ENCODE results near the gene ZNF132.
"Not testable (repeated sequence)": the region's sequence is repeated elsewhere in the genome, so short reads cannot be mapped to it uniquely, and the experiment has no call there.

Gene ZNF132

GRCh38 chr19:58466760-58467589 is 27.0 kb upstream of the ZNF132 start, which contains the start of gene ZNF324:
Gene ZNF324 (plus strand): TSS chr19:58467080. CDS start chr19:58469186, 2,106 bp downstream.
- DNase-seq (ENCODE audit: low read depth) = peak; percentile 97

- no peak for DNase-seq (ENCODE audit: low read depth)
Observed at GRCh38 chr19:58466089-58466759, 26.3 kb upstream of the ZNF132 start.

GRCh38 chr19:58460039-58460438 is 20.1 kb upstream of the ZNF132 start:
- no peak for DNase-seq (ENCODE audit: low read depth)

GRCh38 chr19:58456111-58456510 is 16.2 kb upstream of the ZNF132 start:
- DNase-seq (ENCODE audit: low read depth) = no peak

DNA sequence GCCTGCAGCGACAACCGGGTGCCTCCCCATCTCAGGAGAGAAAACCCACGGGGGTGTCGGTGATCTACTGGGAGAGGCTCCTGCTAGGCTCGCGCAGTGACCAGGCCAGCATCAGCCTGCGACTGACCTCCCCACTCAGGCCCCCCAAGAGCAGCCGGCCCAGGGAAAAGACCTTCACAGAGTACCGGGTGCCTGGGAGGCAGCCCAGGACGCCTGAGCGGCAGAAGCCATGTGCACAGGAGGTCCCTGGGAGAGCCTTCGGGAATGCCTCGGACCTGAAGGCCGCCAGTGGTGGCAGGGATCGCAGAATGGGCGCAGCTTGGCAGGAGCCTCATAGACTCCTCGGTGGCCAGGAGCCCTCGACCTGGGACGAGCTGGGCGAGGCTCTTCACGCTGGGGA is 15.4 kb upstream of the ZNF132 start:
- DNase-seq (ENCODE audit: low read depth) = no peak

DNA sequence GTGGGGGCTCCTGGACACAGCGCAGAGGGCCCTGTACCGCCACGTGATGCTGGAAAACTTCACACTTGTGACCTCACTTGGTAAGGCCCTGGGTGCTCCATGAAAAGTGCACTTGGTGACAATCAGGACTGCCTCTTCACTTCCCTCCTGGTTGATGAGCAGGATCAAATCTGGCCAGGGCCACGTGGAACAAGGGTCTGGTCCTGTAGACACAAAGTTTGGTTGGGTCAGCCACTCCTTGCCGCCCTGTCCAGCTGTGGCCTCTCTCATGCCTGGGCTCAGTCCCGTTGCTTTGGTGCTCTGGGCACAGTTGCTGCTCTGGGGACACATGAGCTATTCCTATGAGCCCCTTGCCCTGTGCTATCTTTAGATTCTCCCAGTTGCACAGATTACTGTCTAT is 13.8 kb upstream of the ZNF132 start:
- DNase-seq (ENCODE audit: low read depth) = no peak

DNA sequence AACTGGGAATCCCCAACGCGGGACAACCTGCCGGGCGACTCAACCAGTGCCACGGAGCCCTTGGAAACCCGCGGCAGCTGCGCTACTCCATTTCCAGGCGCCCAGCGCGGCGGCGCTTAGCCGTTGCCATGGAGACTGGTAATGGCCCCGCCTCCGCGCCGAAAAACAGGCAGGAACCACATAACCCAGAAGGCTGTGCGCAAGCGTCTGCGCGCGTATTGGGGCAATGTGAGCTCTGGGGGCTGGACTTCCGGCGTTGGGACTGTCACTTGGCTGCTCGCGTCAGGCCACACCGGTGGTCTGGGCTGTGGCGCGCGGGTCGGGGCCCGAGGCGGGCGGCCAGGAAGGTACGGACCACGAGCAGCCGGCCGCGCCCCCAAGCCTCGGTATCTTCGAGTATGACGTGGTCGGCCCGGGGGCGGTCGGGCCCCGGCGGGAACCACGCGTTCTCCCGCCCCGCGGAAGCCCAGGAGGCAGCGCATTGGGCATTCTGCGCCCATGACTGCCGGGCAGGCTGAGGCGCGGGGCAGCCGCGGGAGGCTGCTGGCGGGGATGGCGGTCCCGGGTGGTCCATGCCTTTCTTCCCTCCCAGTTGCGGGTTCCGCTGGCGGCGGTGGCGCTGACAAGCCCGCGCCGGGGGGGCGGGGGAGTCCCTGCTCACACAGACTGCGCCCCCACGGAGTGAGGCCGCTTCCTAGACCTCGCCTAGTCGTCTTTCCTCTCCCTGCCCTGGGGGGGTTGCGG is 11.6 kb upstream of the ZNF132 start, which contains the start of gene ZNF324B:
Gene ZNF324B (plus strand): TSS at position 265 of the 744 bp plus-strand sequence. CDS start 2,080 bp downstream, outside the sequence.
- peak; percentile 96 for DNase-seq (ENCODE audit: low read depth)

- no peak for DNase-seq (ENCODE audit: low read depth)
Observed at GRCh38 chr19:58450856-58451357, 11.0 kb upstream of the ZNF132 start.

- not testable (repeated sequence) for DNase-seq (ENCODE audit: low read depth)
Observed at GRCh38 chr19:58449980-58450379, 10.0 kb upstream of the ZNF132 start.

DNA sequence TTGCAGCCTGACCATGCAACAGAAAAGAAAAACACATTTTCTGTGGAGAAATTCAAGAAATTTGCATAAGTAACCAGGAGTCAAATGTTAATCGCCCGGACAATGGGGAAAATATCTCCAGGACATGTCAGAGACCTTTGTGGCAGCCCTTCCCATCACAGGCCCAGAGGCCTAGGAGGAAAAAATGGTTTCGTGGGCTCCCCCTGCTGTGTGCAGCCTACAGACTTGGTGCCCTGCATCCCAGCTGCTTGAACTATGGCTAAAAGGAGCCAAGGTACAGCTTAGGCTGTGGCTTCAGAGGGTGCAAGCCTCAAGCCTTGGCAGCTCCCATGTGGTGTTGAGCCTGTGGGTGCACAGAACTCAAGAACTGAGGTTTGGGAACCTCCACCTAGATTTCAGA is 8.9 kb upstream of the ZNF132 start:
- not testable (repeated sequence) for DNase-seq (ENCODE audit: low read depth)

GRCh38 chr19:58442986-58443385 is 3.0 kb upstream of the ZNF132 start:
- DNase-seq (ENCODE audit: low read depth) = not testable (repeated sequence)

GRCh38 chr19:58440556-58440955 is 603 bp upstream of the ZNF132 start:
- DNase-seq (ENCODE audit: low read depth) = no peak

DNA sequence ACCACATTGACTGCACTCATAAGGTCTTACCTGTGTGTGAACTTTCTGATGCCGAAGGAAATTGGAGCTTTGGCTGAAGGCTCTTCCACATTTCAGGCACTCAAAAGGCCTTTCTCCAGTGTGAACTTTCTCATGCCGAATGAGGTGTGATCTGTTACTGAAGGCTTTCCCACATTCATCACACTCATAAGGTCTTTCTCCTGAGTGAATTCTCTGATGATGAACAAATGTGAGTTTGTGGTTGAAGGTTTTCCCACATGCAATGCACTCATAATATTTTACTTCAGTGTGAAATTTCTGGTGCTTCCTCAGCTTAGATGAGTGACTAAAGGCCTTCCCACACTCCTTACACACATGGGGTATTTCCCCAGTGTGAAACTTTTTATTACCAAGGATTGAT is 5.7 kb downstream of the ZNF132 start:
- DNase-seq (ENCODE audit: low read depth) = no peak

DNA sequence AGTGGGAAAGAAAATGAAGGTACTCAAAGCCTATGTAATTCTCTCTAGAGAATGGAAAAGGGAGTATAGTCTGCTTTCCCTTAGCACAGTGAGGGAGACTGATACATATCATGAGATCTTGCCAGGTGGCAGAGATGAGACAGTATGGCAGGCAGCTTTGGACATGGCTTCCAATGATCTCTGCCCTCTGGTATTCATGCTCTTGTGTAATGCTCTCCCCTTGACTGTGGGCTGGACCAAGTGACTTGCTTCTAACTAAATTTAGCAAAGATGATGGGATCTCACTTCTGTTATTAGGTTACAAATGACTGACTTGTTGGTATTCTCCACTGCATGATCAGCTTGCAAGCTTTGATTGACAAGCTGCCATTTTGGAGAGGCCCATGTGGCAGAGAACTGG is 10.2 kb downstream of the ZNF132 start:
- DNase-seq (ENCODE audit: low read depth) = no peak

GRCh38 chr19:58428617-58429016 is 11.3 kb downstream of the ZNF132 start:
- DNase-seq (ENCODE audit: low read depth) = no peak

DNA sequence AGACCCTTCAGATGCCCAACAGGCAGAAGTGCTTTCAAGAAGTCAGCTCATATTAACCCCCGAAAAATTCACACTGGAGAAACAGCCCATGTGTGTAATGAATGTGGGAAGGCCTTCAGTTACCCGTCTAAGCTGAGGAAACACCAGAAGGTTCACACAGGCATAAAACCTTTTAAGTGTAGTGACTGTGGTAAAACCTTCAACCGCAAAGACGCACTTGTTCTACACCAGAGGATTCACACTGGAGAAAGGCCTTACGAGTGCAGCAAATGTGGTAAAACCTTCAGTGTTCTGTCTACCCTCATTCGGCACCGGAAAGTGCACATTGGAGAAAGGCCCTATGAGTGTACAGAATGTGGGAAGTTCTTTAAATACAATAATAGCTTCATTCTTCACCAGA is 22.9 kb downstream of the ZNF132 start:
- no peak for DNase-seq (ENCODE audit: low read depth)

- no peak for DNase-seq (ENCODE audit: low read depth)
Observed at GRCh38 chr19:58416604-58417003, 23.3 kb downstream of the ZNF132 start.

DNA sequence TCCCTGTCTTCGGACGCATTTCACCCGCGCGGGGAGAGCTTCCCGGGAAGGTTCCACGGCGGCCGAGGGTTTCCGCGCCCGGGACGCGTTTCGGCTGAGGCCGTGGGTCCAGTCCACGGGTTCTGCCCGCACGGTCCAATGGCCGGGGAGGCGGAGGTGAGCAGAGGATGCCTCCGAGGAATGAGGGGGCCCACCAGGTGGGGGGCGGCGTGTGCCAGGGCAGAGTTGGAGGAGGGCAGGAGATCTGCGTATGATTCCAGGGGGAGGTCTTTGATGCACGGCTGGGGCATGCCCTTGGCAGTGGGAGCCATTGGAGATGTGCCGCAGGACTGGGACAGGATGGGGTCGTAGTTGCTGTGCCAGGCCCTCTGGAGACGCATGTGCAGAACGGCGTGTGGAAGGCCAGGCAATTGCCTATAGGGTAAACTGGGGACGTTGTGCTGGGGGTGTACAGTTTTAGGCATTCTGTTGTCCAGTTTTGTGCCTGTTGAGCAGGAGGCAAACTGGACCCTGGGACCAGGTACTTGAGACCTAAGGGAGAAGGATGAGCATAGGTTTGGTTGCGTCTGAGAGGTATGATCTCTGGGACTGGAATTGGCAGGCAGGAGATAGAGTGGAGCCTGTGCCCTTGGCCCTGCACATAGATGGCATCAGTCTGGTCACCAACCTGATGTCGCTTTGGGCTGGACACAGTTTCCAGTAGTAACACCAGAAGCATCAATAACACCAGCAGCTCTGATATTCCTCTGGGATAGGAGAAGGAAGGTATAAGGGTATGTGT is 30.8 kb downstream of the ZNF132 start:
- DNase-seq (ENCODE audit: low read depth) = no peak

- peak; percentile 91 for DNase-seq (ENCODE audit: low read depth)
Observed at GRCh38 chr19:58408152-58409009, 31.6 kb downstream of the ZNF132 start, which contains the start of gene ZNF584. Gene ZNF584 (plus strand): TSS chr19:58408649. CDS start chr19:58409148, 499 bp downstream.

DNA sequence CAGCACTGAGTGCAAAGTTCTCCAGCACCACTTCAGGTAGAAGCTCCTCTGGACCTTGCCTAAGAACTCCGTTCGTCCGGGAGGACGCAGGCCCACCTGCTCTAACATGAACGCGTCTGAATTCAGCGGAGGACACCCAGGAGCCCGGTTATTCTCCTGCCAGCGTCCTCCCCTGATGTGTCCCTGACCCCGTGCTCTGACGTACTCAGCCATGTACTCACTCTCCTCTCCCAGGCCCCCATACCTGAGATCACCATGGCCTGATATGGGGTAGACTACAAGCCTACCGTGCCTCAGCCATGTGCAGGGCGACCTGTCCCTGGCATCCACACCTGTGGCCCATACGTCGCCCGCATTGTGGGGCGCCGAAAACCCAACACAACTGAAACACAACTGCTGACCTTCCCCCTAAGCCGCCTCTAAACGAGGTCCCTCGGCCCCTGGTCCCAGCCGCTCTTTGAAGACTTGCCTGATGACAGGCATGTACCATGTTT is 32.2 kb downstream of the ZNF132 start:
- no peak for DNase-seq (ENCODE audit: low read depth)

All from activated T-cell treated with anti-CD3 and anti-CD28 coated beads for 1 hour (primary cell).